Endothelial cell of umbilical vein (primary cell): ENCODE results near the gene C15orf40. TPM values are rescaled to one million over a fixed set of nuclear protein-coding genes. Genes with fewer than 3 reads are reported as not detected.

ENCODE experiments used
- BruUV-seq: library from RNA; stranded (reverse); fragments of 400-500 nt; replicated peaks from 2 replicates; lab custom pipeline; 2021; lab: Mats Ljungman, UMichigan
- CTCF ChIA-PET: fragments of 300-600, 350-600 bp; sonication (Branson Sonifier 250); formaldehyde crosslinking; loops from one replicate; lab custom pipeline; 2021; ENCODE audit warnings: antibody characterized with exemption, inconsistent platforms; lab: Charles Lee
- POLR2A ChIA-PET: fragments of 300-600, 350-600 bp; sonication (Branson Sonifier 250); formaldehyde crosslinking; loops from one replicate; lab custom pipeline; 2021; ENCODE audit warnings: antibody characterized with exemption, inconsistent platforms; lab: Charles Lee
- DNase-seq: peaks from one replicate; pipeline ENCODE4 v3.0.0-alpha.2; 2011; ENCODE audit warnings: low read depth, low spot score
- FAIRE-seq: peaks from 2 replicates; lab custom pipeline; 2011; peaks lifted over from hg19 to GRCh38; lab: Jason Lieb, UNC
- H2AFZ ChIP-seq: 2 replicates; pipeline ENCODE4 v1.6.0; 2012; ENCODE audit warnings: low read depth, low read length, control low read depth, inconsistent platforms
- H3K27ac ChIP-seq: 2 replicates; pipeline ENCODE4 v1.5.1; 2011; ENCODE audit warnings: low read depth, mild to moderate bottlenecking, control low read depth, low read length, moderate library complexity; ENCODE audit not compliant: insufficient read depth
- H3K27me3 ChIP-seq, 2 experiments: 2 replicates each; pipeline versions ENCODE4 v1.6.0 to v1.6.1; 2011; ENCODE audit warnings: low read length in 2 of 2, mixed read lengths in 1 of 2; ENCODE audit not compliant: control insufficient read depth in 2 of 2, insufficient read depth in 2 of 2
- H3K36me3 ChIP-seq, 2 experiments: 2 replicates in 1 of 2; 3 replicates in 1 of 2; pipeline ENCODE4 v1.5.1; 2011; ENCODE audit warnings: low read length in 2 of 2, mild to moderate bottlenecking in 1 of 2, moderate library complexity in 1 of 2; ENCODE audit not compliant: control insufficient read depth in 2 of 2, insufficient read depth in 2 of 2; ENCODE audit errors: extremely low read depth in 1 of 2
- H3K4me1 ChIP-seq: 3 replicates; pipeline ENCODE4 v1.5.1; 2011; ENCODE audit warnings: mild to moderate bottlenecking, low read length; ENCODE audit not compliant: control insufficient read depth, insufficient read depth; ENCODE audit errors: extremely low read depth
- H3K4me2 ChIP-seq: 2 replicates; pipeline ENCODE4 v1.6.1; 2011; ENCODE audit warnings: low read length, control low read depth, mixed read lengths; ENCODE audit not compliant: insufficient read depth
- H3K4me3 ChIP-seq, 3 experiments: fragments of 200-600 bp in 1 of 3; sonication (generic), shearing (Covaris generic) in 1 of 3; replicated peaks in 1 of 3; 2 replicates each; pipeline ENCODE4 v1.5.1; 2011 to 2016; ENCODE audit warnings: control low read depth in 3 of 3, low read length in 3 of 3, mild to moderate bottlenecking in 2 of 3, inconsistent platforms in 1 of 3, low read depth in 1 of 3, moderate library complexity in 1 of 3; ENCODE audit not compliant: insufficient read depth in 1 of 3
- H3K79me2 ChIP-seq: 2 replicates; pipeline ENCODE4 v1.6.0; 2012; ENCODE audit warnings: low read length, inconsistent platforms; ENCODE audit not compliant: control insufficient read depth, insufficient read depth
- H3K9ac ChIP-seq: replicated peaks from 2 replicates; pipeline ENCODE3; 2011; ENCODE audit warnings: low read length, control low read depth; ENCODE audit not compliant: insufficient read depth; ENCODE audit errors: extremely low read depth
- H3K9me1 ChIP-seq: replicated peaks from 3 replicates; pipeline ENCODE4 v1.6.0; 2011; ENCODE audit warnings: mild to moderate bottlenecking, low read length; ENCODE audit not compliant: control insufficient read depth, insufficient read depth; ENCODE audit errors: extremely low read depth
- H3K9me3 ChIP-seq: replicated peaks from 2 replicates; pipeline ENCODE4 v1.5.1; 2012; ENCODE audit warnings: low read length, inconsistent platforms; ENCODE audit not compliant: control insufficient read depth, insufficient read depth
- H4K20me1 ChIP-seq: replicated peaks from 2 replicates; pipeline ENCODE3; 2011; ENCODE audit warnings: mild to moderate bottlenecking, low read length; ENCODE audit not compliant: control insufficient read depth, insufficient read depth; ENCODE audit errors: extremely low read depth
- FOS ChIP-seq: IDR thresholded peaks from 2 replicates; pipeline ENCODE4 v1.6.1; 2011; ENCODE audit warnings: mild to moderate bottlenecking, low read length, moderate library complexity, borderline replicate concordance; ENCODE audit not compliant: insufficient read depth
- GATA2 ChIP-seq: IDR thresholded peaks from 2 replicates; pipeline ENCODE4 v1.7.0; 2011; ENCODE audit warnings: low read depth, mild to moderate bottlenecking, moderate library complexity, mixed read lengths, low read length; ENCODE audit not compliant: insufficient read length, insufficient read depth
- MYC ChIP-seq: IDR thresholded peaks from one replicate; pipeline ENCODE4 v1.6.1; 2011; ENCODE audit warnings: mild to moderate bottlenecking, low read depth, low read length
- POLR2A ChIP-seq: IDR thresholded peaks from 2 replicates; pipeline ENCODE4 v1.6.1; 2012; ENCODE audit warnings: low read depth, mild to moderate bottlenecking, control low read depth, low read length
- POLR2AphosphoS5 ChIP-seq: IDR thresholded peaks from 2 replicates; pipeline ENCODE4 v1.6.1; 2012; ENCODE audit warnings: low read depth, mild to moderate bottlenecking, control low read depth, low read length, moderate library complexity; ENCODE audit not compliant: insufficient read depth
- dilution Hi-C: fragments of 300-500 bp; cut with MboI; formaldehyde crosslinking; loops from one replicate; pipeline ENCODE4 v1.15.0; 2019; ENCODE audit warnings: low sequenced_read_pairs; ENCODE audit not compliant: extremely low pct_ligation_motif_present
- intact Hi-C: fragments of 100-400 bp; cut with micrococcal nuclease; formaldehyde crosslinking; loops from one replicate; pipeline ENCODE4 v1.10.0; 2022
- polyA plus RNA-seq, 4 experiments: library from polyadenylated mRNA; depleted of rRNA in 3 of 4; stranded (reverse) in 3 of 4; unstranded in 1 of 4; fragments of >200 nt; gene quantifications; 2 replicates each; pipeline versions ENCODE4 v1.2.1 to v1.2.3, GENCODE V29; 2011 to 2012; ENCODE audit warnings: missing spikeins in 1 of 4
- total RNA-seq: library from RNA; stranded (reverse); gene quantifications from 2 replicates; pipeline ENCODE4 v1.2.3, GENCODE V29; 2021
- TF ChIP-seq, protein P1 (sequence below), 2 donors: IDR thresholded peaks; 1 replicate in 1 of 2; 2 replicates in 1 of 2; pipeline ENCODE4 v1.5.1; 2011; ENCODE audit warnings: low read length in 2 of 2, mild to moderate bottlenecking in 2 of 2, moderate library complexity in 2 of 2, control low read depth in 1 of 2, inconsistent platforms in 1 of 2, low read depth in 1 of 2; ENCODE audit not compliant: insufficient read depth in 1 of 2; ENCODE audit errors: extremely low read depth in 1 of 2

C15orf40 gene
- total and polyA plus RNA-seq, 2 donors (not counting 3 experiments of a cell fraction or from before 2014, with no cell fraction given), result 15.4 to 27.9 TPM

DNA sequence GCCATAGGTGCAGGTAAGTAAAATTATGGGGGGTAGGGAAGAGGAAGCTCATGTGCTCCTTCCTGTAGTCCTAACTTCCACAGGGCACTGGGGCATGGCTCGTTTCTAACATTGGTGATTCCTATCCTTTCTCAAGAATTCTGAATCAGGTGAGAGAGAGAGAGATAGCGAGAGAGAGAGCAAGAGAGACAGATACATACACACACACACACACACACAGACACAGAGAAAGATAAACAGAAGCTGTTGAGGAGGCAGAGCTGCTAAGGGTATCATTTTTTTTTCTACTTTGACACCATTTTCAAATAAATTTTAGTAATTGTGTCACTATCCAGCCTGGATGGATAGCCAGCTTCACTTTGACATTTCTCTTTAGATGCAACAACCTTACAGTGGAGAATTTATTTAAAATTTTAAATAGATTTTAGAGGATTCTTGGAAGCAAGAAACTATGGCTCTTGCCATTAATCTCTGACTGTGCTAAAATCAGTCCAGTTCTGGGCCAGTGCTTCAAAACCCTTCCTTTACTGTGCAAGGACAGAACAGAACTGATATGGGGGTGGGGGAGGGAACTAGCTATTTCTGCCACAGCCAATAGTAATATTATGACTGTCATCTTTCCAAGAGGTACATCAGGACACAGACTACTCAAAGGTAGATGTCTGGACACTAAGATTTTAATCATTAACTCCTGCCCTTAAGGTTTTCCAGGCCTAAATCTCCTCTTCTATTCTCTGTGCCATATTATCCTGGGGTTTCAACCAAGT, 40.0 kb downstream of the C15orf40 start:
- H2AFZ ChIP-seq, result no peak overlapping the region
- H3K79me2 ChIP-seq, result no peaks in the 10 kb centered on the region
- H3K27me3 ChIP-seq, result peaks cover 0 to 9% of the 10 kb centered on the region in 2 experiments
- CTCF ChIA-PET, result no interaction called here
- no peaks in the 10 kb centered on the region for H3K4me1 ChIP-seq
- no TSS peak for BruUV-seq
- no peak overlapping the region for H3K4me3 ChIP-seq
- no peak for TF ChIP-seq MYC
- TF ChIP-seq, protein P1, sequence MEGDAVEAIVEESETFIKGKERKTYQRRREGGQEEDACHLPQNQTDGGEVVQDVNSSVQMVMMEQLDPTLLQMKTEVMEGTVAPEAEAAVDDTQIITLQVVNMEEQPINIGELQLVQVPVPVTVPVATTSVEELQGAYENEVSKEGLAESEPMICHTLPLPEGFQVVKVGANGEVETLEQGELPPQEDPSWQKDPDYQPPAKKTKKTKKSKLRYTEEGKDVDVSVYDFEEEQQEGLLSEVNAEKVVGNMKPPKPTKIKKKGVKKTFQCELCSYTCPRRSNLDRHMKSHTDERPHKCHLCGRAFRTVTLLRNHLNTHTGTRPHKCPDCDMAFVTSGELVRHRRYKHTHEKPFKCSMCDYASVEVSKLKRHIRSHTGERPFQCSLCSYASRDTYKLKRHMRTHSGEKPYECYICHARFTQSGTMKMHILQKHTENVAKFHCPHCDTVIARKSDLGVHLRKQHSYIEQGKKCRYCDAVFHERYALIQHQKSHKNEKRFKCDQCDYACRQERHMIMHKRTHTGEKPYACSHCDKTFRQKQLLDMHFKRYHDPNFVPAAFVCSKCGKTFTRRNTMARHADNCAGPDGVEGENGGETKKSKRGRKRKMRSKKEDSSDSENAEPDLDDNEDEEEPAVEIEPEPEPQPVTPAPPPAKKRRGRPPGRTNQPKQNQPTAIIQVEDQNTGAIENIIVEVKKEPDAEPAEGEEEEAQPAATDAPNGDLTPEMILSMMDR (IDR thresholded peaks at IDR 0.05; ENCODE audit: extremely low read depth in 1 of 2, insufficient read depth in 1 of 2, low read depth in 1 of 2, low read length in 2 of 2), result no peak
- TF ChIP-seq GATA2, result no peak
- no peak for TF ChIP-seq FOS
- no peak for TF ChIP-seq POLR2AphosphoS5
- TF ChIP-seq POLR2A, result no peak
- H3K9me3 ChIP-seq, result no peaks in the 10 kb centered on the region
- H3K27ac ChIP-seq, result no peak overlapping the region
- H3K9me1 ChIP-seq, result no peaks in the 10 kb centered on the region
- FAIRE-seq, result no peak
- no peaks in the 10 kb centered on the region for H3K36me3 ChIP-seq
- dilution Hi-C loops (no loop called here), intact Hi-C loops (no loop called here)
- H3K4me2 ChIP-seq, result no peak overlapping the region
- H3K9ac ChIP-seq, result no peak overlapping the region
- POLR2A ChIA-PET, result no interaction called here
- no peaks in the 10 kb centered on the region for H4K20me1 ChIP-seq
- DNase-seq, result no peak
